K562 treated with DMSO at 1 percent for 12 hours (cell line): ENCODE results near the gene MLYCD. TPM values are rescaled to one million over a fixed set of nuclear protein-coding genes. Genes with fewer than 3 reads are reported as not detected.

Experiments used
- total RNA-seq: library from RNA; unstranded; fragments of 300-600 nt; gene quantifications from 2 replicates; pipeline ENCODE4 v1.2.3, GENCODE V29; 2022; ENCODE audit not compliant: insufficient read depth

Gene MLYCD
- total RNA-seq = 0.84 and 2.0 TPM in 2 replicates

GRCh38 chr16:83898463-83899271 is at the start of gene MLYCD:
TSS of gene MLYCD (plus strand) at chr16:83899115. CDS start at chr16:83899145, 30 bp downstream.

GRCh38 chr16:83952940-83953795 is 54.3 kb downstream of the MLYCD start, which contains the start of gene OSGIN1:
TSS of gene OSGIN1 (plus strand) at chr16:83953240. CDS start at chr16:83957672, 4,432 bp downstream.

GRCh38 chr16:83967838-83968305 is 69.0 kb downstream of the MLYCD start, which contains the start of gene NECAB2:
TSS of gene NECAB2 (plus strand) at chr16:83968244. CDS start at chr16:83968649, 405 bp downstream.

Other genes starting within 250 kb of the MLYCD start
- 17.6 and 39.8 TPM in 2 replicates for gene HSBP1, start 91.1 kb upstream of the MLYCD start, total RNA-seq
- gene OSGIN1, start 54.1 kb downstream of the MLYCD start, total RNA-seq = 14.2 and 14.6 TPM in 2 replicates
- not detected in 2 replicates for gene NECAB2, start 69.1 kb downstream of the MLYCD start, total RNA-seq
- not detected in 2 replicates for gene SLC38A8, start 143.7 kb downstream of the MLYCD start, total RNA-seq
- 55.3 and 112 TPM in 2 replicates for gene MBTPS1, start 217.8 kb downstream of the MLYCD start, total RNA-seq
- gene HSDL1, start 246.1 kb downstream of the MLYCD start, total RNA-seq = 22.7 and 54.8 TPM in 2 replicates
- not detected in 2 replicates for gene DNAAF1, start 246.2 kb downstream of the MLYCD start, total RNA-seq